ENCODE measurements around the gene QRICH2. TPM values are rescaled to one million over a fixed set of nuclear protein-coding genes. Genes with fewer than 3 reads are reported as not detected.

QRICH2 gene
- total RNA-seq, 4 donors from 2014 or later, result 2.3 to 3.1 (median 2.7) TPM

- Histone ChIP-seq H3K4me1 (peaks cover 24% of the 10 kb centered on the region), H3K27me3 (peaks cover 17% of the 10 kb centered on the region), H3K27ac (no peak overlapping the region), H3K36me3 (no peaks in the 10 kb centered on the region), H3K4me3 (peak overlapping the region; percentile 66), H3K9me3 (no peaks in the 10 kb centered on the region)
- 9% methylated on average over 1 of the region's 75 CpGs for WGBS
- peak in 1 of 2 donors; percentile 45 for DNase-seq (ENCODE audit: low spot score in 2 of 2)
- TF ChIP-seq POLR2A (IDR thresholded peaks at IDR 0.05) (no peak), POLR2AphosphoS5 (IDR thresholded peaks at IDR 0.05) (no peak), EP300 (IDR thresholded peaks at IDR 0.05) (no peak), CTCF (IDR thresholded peaks at IDR 0.05) (no peak)
Measured at GRCh38 chr17:76239538-76240274, 68.4 kb downstream of the QRICH2 start.

- Histone ChIP-seq H3K27me3 (peaks cover 17% of the 10 kb centered on the region), H3K36me3 (no peaks in the 10 kb centered on the region), H3K27ac (no peak overlapping the region), H3K4me1 (peaks cover 21% of the 10 kb centered on the region), H3K4me3 (no peak overlapping the region), H3K9me3 (no peaks in the 10 kb centered on the region)
- 53% methylated on average over 11 of the region's 11 CpGs for WGBS
- TF ChIP-seq EP300 (IDR thresholded peaks at IDR 0.05), result no peak
- no peak for TF ChIP-seq CTCF (IDR thresholded peaks at IDR 0.05)
- TF ChIP-seq POLR2AphosphoS5 (IDR thresholded peaks at IDR 0.05), result no peak
- no peak for TF ChIP-seq POLR2A (IDR thresholded peaks at IDR 0.05)
- DNase-seq (ENCODE audit: low spot score in 2 of 2), result no peak
Measured at GRCh38 chr17:76238847-76239537, 69.1 kb downstream of the QRICH2 start.

GRCh38 chr17:76237859-76238313 lies 70.2 kb downstream of the QRICH2 start:
- H3K4me3 ChIP-seq, result no peak overlapping the region
- no peak overlapping the region for H3K27ac ChIP-seq
- H3K36me3 ChIP-seq, result no peaks in the 10 kb centered on the region
- H3K27me3 ChIP-seq, result peaks cover 8% of the 10 kb centered on the region
- TF ChIP-seq POLR2AphosphoS5 (IDR thresholded peaks at IDR 0.05) (no peak), CTCF (IDR thresholded peaks at IDR 0.05) (no peak), EP300 (IDR thresholded peaks at IDR 0.05) (no peak), POLR2A (IDR thresholded peaks at IDR 0.05) (no peak)
- no peak for DNase-seq (ENCODE audit: low spot score in 2 of 2)
- WGBS, result 76% methylated on average over 7 of the region's 7 CpGs
- no peaks in the 10 kb centered on the region for H3K9me3 ChIP-seq
- H3K4me1 ChIP-seq, result peaks cover 21% of the 10 kb centered on the region

GRCh38 chr17:76236603-76237002 lies 71.5 kb downstream of the QRICH2 start:
- Histone ChIP-seq H3K27ac (no peak overlapping the region), H3K27me3 (peaks cover 7% of the 10 kb centered on the region), H3K4me1 (peaks cover 20% of the 10 kb centered on the region), H3K9me3 (no peaks in the 10 kb centered on the region), H3K36me3 (no peaks in the 10 kb centered on the region), H3K4me3 (no peak overlapping the region)
- no peak for DNase-seq (ENCODE audit: low spot score in 2 of 2)
- TF ChIP-seq POLR2A (IDR thresholded peaks at IDR 0.05), result no peak
- TF ChIP-seq EP300 (IDR thresholded peaks at IDR 0.05), result no peak
- TF ChIP-seq POLR2AphosphoS5 (IDR thresholded peaks at IDR 0.05), result no peak
- TF ChIP-seq CTCF (IDR thresholded peaks at IDR 0.05), result no peak

GRCh38 chr17:76235883-76236282 lies 72.2 kb downstream of the QRICH2 start:
- DNase-seq (ENCODE audit: low spot score in 2 of 2), result no peak
- Histone ChIP-seq H3K9me3 (no peaks in the 10 kb centered on the region), H3K4me1 (peaks cover 13% of the 10 kb centered on the region), H3K27me3 (peaks cover 5% of the 10 kb centered on the region), H3K4me3 (no peak overlapping the region), H3K36me3 (no peaks in the 10 kb centered on the region), H3K27ac (no peak overlapping the region)
- 90% methylated on average over 2 of the region's 2 CpGs for WGBS
- TF ChIP-seq POLR2AphosphoS5 (IDR thresholded peaks at IDR 0.05), result no peak
- TF ChIP-seq POLR2A (IDR thresholded peaks at IDR 0.05), result no peak
- no peak for TF ChIP-seq EP300 (IDR thresholded peaks at IDR 0.05)
- no peak for TF ChIP-seq CTCF (IDR thresholded peaks at IDR 0.05)
